SK-N-SH (cell line): ENCODE data around the gene SLC10A7.

ENCODE experiments used
- CTCF ChIP-seq: fragments of 200-600 bp; sonication (generic); IDR thresholded peaks from 2 replicates; pipeline ENCODE4 v1.6.1; 2017; ENCODE audit warnings: antibody characterized with exemption, mild to moderate bottlenecking, moderate library complexity
- EP300 ChIP-seq, 2 experiments: IDR thresholded peaks; 2 replicates each; pipeline versions ENCODE4 v1.4.0 to v1.6.1; 2012; ENCODE audit warnings: borderline replicate concordance in 1 of 2, low read depth in 1 of 2, low read length in 1 of 2
- POLR2AphosphoS5 ChIP-seq: IDR thresholded peaks from 2 replicates; pipeline ENCODE4 v1.6.1; 2012; ENCODE audit warnings: low read depth, low read length
- RCOR1 ChIP-seq: fragments of 150-350 bp; IDR thresholded peaks from 2 replicates; pipeline ENCODE4 v1.6.1; 2017; ENCODE audit warnings: antibody characterized with exemption, low read length
- REST ChIP-seq: IDR thresholded peaks from 2 replicates; pipeline ENCODE4 v1.6.1; 2012; ENCODE audit warnings: mild to moderate bottlenecking, low read depth, low read length, moderate library complexity
- RFX5 ChIP-seq: IDR thresholded peaks from 2 replicates; pipeline ENCODE4 v1.6.1; 2012; ENCODE audit warnings: mild to moderate bottlenecking, improper control_type of control experiment, low read length
- SIN3A ChIP-seq: IDR thresholded peaks from 2 replicates; pipeline ENCODE4 v1.6.1; 2012; ENCODE audit warnings: low read depth, mild to moderate bottlenecking, low read length, moderate library complexity, borderline replicate concordance
- SMC3 ChIP-seq: IDR thresholded peaks from 2 replicates; pipeline ENCODE4 v1.6.1; 2012; ENCODE audit warnings: low read depth, low read length, improper control_type of control experiment
- TAF1 ChIP-seq: IDR thresholded peaks from 2 replicates; pipeline ENCODE4 v1.6.1; 2012; ENCODE audit warnings: low read depth, mild to moderate bottlenecking, low read length, moderate library complexity, borderline replicate concordance

DNA sequence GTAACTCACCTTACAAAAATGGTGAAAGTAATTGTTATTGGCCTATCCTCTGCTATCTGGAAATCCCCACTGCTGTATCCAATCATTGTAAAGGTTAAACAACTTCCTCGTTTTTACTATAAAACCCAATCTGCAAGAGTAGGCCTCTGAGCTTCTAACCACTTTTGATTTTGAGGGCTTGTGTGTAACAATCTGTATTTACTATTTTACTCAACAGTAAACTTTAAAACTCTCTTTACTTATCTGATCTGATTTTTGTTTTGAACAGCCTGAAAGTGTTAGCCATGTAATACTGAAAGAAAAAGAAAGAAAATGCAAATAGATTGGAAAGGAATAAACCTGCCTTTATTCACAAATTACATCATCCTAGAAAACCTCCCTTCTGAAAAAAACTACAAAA, 63.1 kb downstream of the SLC10A7 start:
- TF ChIP-seq CTCF: no peak
- no peak for TF ChIP-seq TAF1
- TF ChIP-seq POLR2AphosphoS5: no peak
- no peak for TF ChIP-seq RCOR1
- no peak for TF ChIP-seq SMC3
- TF ChIP-seq EP300 (IDR thresholded peaks at IDR 0.05; ENCODE audit: borderline replicate concordance in 1 of 2, low read depth in 1 of 2, low read length in 1 of 2): no peak
- TF ChIP-seq RFX5: no peak
- TF ChIP-seq REST: no peak
- TF ChIP-seq SIN3A: no peak
